Mammary epithelial cell (primary cell): Measurements from ENCODE around the gene PFKP.

Experiments
- CTCF ChIP-seq, 2 donors: IDR thresholded peaks in 1 of 2; conservative IDR thresholded peaks in 1 of 2; 2 replicates each; pipeline ENCODE4 v1.5.1; 2011 to 2012; ENCODE audit warnings: inconsistent platforms in 2 of 2, low read length in 2 of 2, mild to moderate bottlenecking in 2 of 2, control low read depth in 1 of 2, low read depth in 1 of 2; ENCODE audit not compliant: insufficient read depth in 1 of 2; ENCODE audit errors: extremely low read depth in 1 of 2
- EZH2 ChIP-seq: IDR thresholded peaks from 2 replicates; pipeline ENCODE4 v1.6.1; 2012; ENCODE audit warnings: low read length, inconsistent platforms, borderline replicate concordance

- TF ChIP-seq EZH2 (no peak), CTCF (conservative IDR thresholded peaks at IDR 0.05 in 1 of 2, IDR thresholded peaks at IDR 0.05 in 1 of 2; ENCODE audit: extremely low read depth in 1 of 2, insufficient read depth in 1 of 2, low read depth in 1 of 2, low read length in 2 of 2) (no peak)
These were observed 69.6 kb downstream of the PFKP start for GRCh38 chr10:3136763-3137611.
